A673 (cell line): ENCODE measurements around the gene ATP10A. TPM values are rescaled to one million over a fixed set of nuclear protein-coding genes. Genes with fewer than 3 reads are reported as not detected.

ENCODE experiments used
- BruUV-seq: library from RNA; stranded (reverse); fragments of 400-500 nt; replicated peaks from 2 replicates; lab custom pipeline; 2021; lab: Mats Ljungman, UMichigan
- CTCF ChIA-PET: fragments of 300-600 bp; sonication (Branson Sonifier 250); formaldehyde crosslinking; loops from one replicate; lab custom pipeline; 2022; ENCODE audit warnings: antibody characterized with exemption; lab: Charles Lee
- POLR2A ChIA-PET: fragments of 300-600 bp; sonication (Branson Sonifier 250); formaldehyde crosslinking; loops from one replicate; lab custom pipeline; 2022; ENCODE audit warnings: antibody characterized with exemption; ENCODE audit not compliant: low non-redundant PET; lab: Charles Lee
- DNase-seq: peaks from one replicate; pipeline ENCODE4 v3.0.0-alpha.2; 2015; ENCODE audit warnings: low spot score
- H3K27ac ChIP-seq: fragments of 200-600 bp; sonication (generic); 2 replicates; pipeline ENCODE4 v1.5.1; 2016; ENCODE audit warnings: mixed run types, low read depth, mild to moderate bottlenecking, mixed read lengths, antibody characterized with exemption, low read length; ENCODE audit not compliant: poor library complexity, severe bottlenecking
- H3K27me3 ChIP-seq: fragments of 200-600 bp; sonication (generic); replicated peaks from 2 replicates; pipeline ENCODE4 v1.6.1; 2017; ENCODE audit warnings: mixed run types, low read depth, mild to moderate bottlenecking, mixed read lengths, antibody characterized with exemption, low read length; ENCODE audit not compliant: insufficient read depth, poor library complexity
- H3K36me3 ChIP-seq: fragments of 200-600 bp; sonication (generic); 2 replicates; pipeline ENCODE4 v1.6.1; 2016; ENCODE audit warnings: mixed run types, mild to moderate bottlenecking, mixed read lengths, antibody characterized with exemption, low read length; ENCODE audit not compliant: insufficient read depth, poor library complexity, severe bottlenecking
- H3K4me1 ChIP-seq: fragments of 200-600 bp; sonication (generic); 2 replicates; pipeline ENCODE4 v1.6.1; 2017; ENCODE audit warnings: mixed run types, mild to moderate bottlenecking, mixed read lengths, antibody characterized with exemption, low read length; ENCODE audit not compliant: insufficient read depth, poor library complexity, severe bottlenecking
- H3K4me3 ChIP-seq: fragments of 200-600 bp; sonication (generic); 2 replicates; pipeline ENCODE4 v1.5.1; 2016; ENCODE audit warnings: low read depth, mixed run types, mild to moderate bottlenecking, mixed read lengths, low read length; ENCODE audit not compliant: poor library complexity, severe bottlenecking
- H3K9me3 ChIP-seq: fragments of 200-600 bp; sonication (generic); 2 replicates; pipeline ENCODE4 v1.6.1; 2016; ENCODE audit warnings: mixed run types, low read depth, mild to moderate bottlenecking, mixed read lengths, antibody characterized with exemption, low read length; ENCODE audit not compliant: poor library complexity, severe bottlenecking
- CTCF ChIP-seq: fragments of 300-800, 200-600 bp; sonication (generic); conservative IDR thresholded peaks from 2 replicates; pipeline ENCODE4 v1.5.1; 2017; ENCODE audit warnings: low read depth, mild to moderate bottlenecking, antibody characterized with exemption, low read length, moderate library complexity, mixed read lengths
- EZH2 ChIP-seq: fragments of 200-600 bp; sonication (generic); IDR thresholded peaks from 2 replicates; pipeline ENCODE4 v1.6.1; 2017; ENCODE audit warnings: borderline replicate concordance, low read depth, mild to moderate bottlenecking, mixed read lengths, antibody characterized with exemption, low read length; ENCODE audit not compliant: poor library complexity, severe bottlenecking
- intact Hi-C: fragments of 100-400 bp; cut with micrococcal nuclease; formaldehyde crosslinking; loops from one replicate; pipeline ENCODE4 v1.10.0; 2022; ENCODE audit not compliant: unreplicated experiment
- total RNA-seq: library from RNA; stranded (reverse); gene quantifications from 2 replicates; pipeline ENCODE4 v1.2.3, GENCODE V29; 2021

The ATP10A gene
- total RNA-seq, 1 experiment from 2014 or later = not detected

- POLR2A ChIA-PET = no interaction called here
- TF ChIP-seq CTCF = no peak
- TF ChIP-seq EZH2 = no peak
- no peak overlapping the region for H3K4me3 ChIP-seq
- DNase-seq = no peak
- intact Hi-C loops = no loop called here
- H3K27ac ChIP-seq = no peak overlapping the region
- no peaks in the 10 kb centered on the region for H3K36me3 ChIP-seq
- H3K27me3 ChIP-seq = no peaks in the 10 kb centered on the region
- BruUV-seq = no TSS peak
- no peaks in the 10 kb centered on the region for H3K4me1 ChIP-seq
- peaks cover 6% of the 10 kb centered on the region for H3K9me3 ChIP-seq
- CTCF ChIA-PET = no interaction called here
Measured at GRCh38 chr15:25721605-25721955, 141.5 kb downstream of the ATP10A start.

- no peak overlapping the region for H3K27ac ChIP-seq
- BruUV-seq = no TSS peak
- H3K4me3 ChIP-seq = no peak overlapping the region
- ChIA-PET CTCF (no interaction called here), POLR2A (no interaction called here)
- DNase-seq = no peak
- intact Hi-C loops = no loop called here
- TF ChIP-seq CTCF (no peak), EZH2 (no peak)
- H3K27me3 ChIP-seq = no peaks in the 10 kb centered on the region
- H3K4me1 ChIP-seq = no peaks in the 10 kb centered on the region
- peaks cover 16% of the 10 kb centered on the region for H3K9me3 ChIP-seq
- no peaks in the 10 kb centered on the region for H3K36me3 ChIP-seq
Measured at GRCh38 chr15:25719101-25719985, 143.8 kb downstream of the ATP10A start.

- intact Hi-C loops = no loop called here
- TF ChIP-seq CTCF (no peak), EZH2 (no peak)
- Histone ChIP-seq H3K4me3 (no peak overlapping the region), H3K27ac (no peak overlapping the region), H3K9me3 (peaks cover 15% of the 10 kb centered on the region), H3K27me3 (no peaks in the 10 kb centered on the region), H3K4me1 (no peaks in the 10 kb centered on the region), H3K36me3 (no peaks in the 10 kb centered on the region)
- BruUV-seq = no TSS peak
- CTCF ChIA-PET = no interaction called here
- POLR2A ChIA-PET = no interaction called here
- no peak for DNase-seq
Measured at GRCh38 chr15:25718597-25718996, 144.5 kb downstream of the ATP10A start.
